NB4 (cell line): ENCODE measurements around the gene CACNA2D2.

ENCODE experiments used
- DNase-seq: peaks from one replicate; pipeline ENCODE4 v3.0.0; 2010; ENCODE audit warnings: low read depth
- H3K4me3 ChIP-seq: one replicate; pipeline ENCODE4 v1.5.1; 2011; ENCODE audit warnings: mild to moderate bottlenecking, low read depth, low read length, moderate library complexity
- MYC ChIP-seq: IDR thresholded peaks from 2 replicates; pipeline ENCODE4 v1.6.1; 2011; ENCODE audit warnings: low read depth, low read length
- POLR2A ChIP-seq: IDR thresholded peaks from 2 replicates; pipeline ENCODE4 v1.6.1; 2011; ENCODE audit warnings: mild to moderate bottlenecking; ENCODE audit not compliant: insufficient read length; ENCODE audit errors: extremely low read depth
- TF ChIP-seq, protein P1 (sequence below): IDR thresholded peaks from 2 replicates; pipeline ENCODE4 v1.6.1; 2011; ENCODE audit warnings: low read depth, low read length
- TF ChIP-seq, protein P2 (sequence below): IDR thresholded peaks from one replicate; pipeline ENCODE4 v1.5.1; 2012; ENCODE audit warnings: low read depth, low read length

Gene CACNA2D2

DNA sequence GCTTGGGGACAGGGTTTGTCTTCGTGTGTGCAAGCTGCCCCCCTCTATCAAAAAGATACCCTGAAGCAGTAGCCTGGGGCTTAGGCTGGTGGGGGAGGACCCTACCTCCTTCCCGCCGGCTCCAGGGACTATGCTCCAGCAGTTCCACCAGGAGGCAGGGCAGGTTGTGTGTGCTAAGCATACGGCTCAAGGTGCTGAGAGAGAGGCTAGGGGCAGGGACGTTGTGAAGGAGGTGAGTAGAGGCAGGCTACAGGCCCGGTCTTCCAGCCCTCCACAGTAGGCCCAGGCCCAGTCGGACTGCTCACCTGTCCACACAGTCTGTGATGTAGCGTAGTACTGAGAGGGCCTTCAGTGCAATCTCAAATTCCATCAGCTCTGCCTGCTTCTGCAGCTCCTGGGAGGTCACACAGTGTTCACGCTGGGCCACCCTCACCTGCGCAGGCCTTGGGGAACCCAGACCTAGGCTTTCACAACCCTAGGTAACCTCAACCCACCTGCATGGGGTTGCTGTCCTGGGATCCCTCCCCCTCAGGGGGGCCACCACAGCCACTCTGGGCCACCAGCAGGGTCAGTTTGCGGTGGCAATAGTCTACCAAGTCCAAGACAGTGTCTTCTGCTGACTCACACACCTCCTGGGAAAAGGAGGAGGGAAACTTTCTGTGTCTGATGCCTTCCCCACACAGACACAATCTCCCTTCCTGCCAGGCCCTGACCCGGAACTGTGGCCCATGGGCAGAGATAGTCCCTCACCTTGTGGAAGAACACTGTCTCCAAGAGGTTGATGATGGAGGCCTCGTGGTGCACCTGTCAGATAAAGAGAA, 160.4 kb downstream of the CACNA2D2 start:
- DNase-seq: peak; percentile 42
- no peak overlapping the region for H3K4me3 ChIP-seq
- TF ChIP-seq, protein P1, sequence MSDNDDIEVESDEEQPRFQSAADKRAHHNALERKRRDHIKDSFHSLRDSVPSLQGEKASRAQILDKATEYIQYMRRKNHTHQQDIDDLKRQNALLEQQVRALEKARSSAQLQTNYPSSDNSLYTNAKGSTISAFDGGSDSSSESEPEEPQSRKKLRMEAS: no peak
- TF ChIP-seq, protein P2, sequence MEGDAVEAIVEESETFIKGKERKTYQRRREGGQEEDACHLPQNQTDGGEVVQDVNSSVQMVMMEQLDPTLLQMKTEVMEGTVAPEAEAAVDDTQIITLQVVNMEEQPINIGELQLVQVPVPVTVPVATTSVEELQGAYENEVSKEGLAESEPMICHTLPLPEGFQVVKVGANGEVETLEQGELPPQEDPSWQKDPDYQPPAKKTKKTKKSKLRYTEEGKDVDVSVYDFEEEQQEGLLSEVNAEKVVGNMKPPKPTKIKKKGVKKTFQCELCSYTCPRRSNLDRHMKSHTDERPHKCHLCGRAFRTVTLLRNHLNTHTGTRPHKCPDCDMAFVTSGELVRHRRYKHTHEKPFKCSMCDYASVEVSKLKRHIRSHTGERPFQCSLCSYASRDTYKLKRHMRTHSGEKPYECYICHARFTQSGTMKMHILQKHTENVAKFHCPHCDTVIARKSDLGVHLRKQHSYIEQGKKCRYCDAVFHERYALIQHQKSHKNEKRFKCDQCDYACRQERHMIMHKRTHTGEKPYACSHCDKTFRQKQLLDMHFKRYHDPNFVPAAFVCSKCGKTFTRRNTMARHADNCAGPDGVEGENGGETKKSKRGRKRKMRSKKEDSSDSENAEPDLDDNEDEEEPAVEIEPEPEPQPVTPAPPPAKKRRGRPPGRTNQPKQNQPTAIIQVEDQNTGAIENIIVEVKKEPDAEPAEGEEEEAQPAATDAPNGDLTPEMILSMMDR: no peak
- TF ChIP-seq MYC (no peak), POLR2A (no peak)

DNA sequence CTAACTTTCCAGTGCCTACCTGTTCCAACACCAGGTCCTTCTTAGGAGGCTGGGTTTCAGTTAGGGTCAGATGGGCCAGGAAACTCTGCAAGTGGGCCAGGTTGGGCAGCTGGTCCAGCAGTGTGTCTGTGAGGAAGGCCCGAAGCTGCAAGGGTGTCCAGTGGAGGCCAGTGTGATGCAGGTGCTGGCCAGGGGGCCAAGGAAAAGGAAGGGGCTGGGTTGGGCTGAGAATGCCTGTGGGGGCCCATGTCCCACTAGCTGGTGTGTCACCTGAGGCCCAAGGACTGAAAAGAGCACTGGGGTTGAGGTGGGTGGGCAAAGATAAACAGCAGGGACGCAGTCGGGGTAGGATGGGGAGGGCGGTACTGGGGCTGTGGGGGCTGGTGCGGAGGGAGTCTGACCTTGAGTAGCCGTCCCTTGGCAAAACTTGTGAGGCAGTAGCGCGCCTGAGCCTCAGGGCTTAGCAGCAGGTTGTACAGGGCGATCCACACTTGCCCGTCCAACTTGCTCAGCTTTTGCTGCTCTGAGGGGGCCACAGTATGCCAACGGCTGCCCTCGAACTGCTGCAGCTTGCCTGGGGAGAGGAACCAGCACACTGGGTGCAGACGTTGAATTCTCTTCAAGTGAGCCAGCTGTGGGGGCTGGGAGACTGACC, 161.3 kb downstream of the CACNA2D2 start:
- no peak overlapping the region for H3K4me3 ChIP-seq
- DNase-seq: no peak
- TF ChIP-seq, protein P1: no peak
- TF ChIP-seq MYC (no peak), POLR2A (no peak)
- TF ChIP-seq, protein P2: no peak

DNA sequence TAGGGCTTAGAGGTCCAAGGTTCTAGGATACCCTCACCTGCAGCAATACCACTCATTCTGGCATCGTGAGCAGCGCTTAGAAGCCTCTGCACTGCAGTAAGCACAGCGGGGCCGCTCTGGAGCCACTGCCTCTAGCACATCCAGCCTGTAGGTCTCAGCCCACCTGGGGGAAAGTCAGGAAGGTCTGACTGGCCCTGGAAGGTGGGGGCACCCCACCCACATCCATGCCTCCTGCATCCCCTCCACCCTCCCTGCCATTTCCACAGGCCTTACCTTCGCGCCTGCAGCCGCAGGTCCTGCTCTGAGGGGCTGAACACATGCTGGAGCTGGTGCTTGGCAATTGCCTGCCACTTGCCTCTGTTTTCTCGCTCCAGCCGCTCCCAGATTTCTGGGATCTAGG, 161.9 kb downstream of the CACNA2D2 start:
- DNase-seq: no peak
- peak overlapping the region; percentile 64 for H3K4me3 ChIP-seq
- TF ChIP-seq, protein P1: no peak

DNA sequence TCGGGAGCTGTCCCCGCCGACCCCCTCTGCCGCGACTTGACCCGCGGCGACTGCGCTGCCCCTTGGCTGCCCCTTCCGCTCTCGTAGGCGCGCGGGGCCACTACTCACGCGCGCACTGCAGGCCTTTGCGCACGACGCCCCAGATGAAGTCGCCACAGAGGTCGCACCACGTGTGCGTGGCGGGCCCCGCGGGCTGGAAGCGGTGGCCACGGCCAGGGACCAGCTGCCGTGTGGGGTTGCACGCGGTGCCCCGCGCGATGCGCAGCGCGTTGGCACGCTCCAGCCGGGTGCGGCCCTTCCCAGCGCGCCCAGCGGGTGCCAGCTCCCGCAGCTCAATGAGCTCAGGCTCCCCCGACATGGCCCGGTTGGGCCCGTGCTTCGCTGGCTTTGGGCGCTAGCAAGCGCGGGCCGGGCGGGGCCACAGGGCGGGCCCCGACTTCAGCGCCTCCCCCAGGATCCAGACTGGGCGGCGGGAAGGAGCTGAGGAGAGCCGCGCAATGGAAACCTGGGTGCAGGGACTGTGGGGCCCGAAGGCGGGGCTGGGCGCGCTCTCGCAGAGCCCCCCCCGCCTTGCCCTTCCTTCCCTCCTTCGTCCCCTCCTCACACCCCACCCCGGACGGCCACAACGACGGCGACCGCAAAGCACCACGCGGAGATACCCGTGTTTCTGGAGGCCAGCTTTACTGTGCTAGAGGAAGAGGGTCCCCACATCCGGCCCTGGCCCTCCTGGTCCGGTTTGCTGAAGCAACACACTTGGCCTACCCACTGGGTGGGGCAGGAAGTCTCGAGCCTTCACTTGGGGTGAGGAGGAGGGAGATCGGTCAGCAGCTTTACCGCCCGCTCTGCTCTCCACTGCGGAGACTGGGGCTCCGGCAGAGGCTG, 162.7 kb downstream of the CACNA2D2 start, which contains the start of gene RASSF1:
TSS of gene RASSF1 (minus strand) at position 389 of the 882 bp plus-strand sequence. CDS start at position 358, 31 bp downstream.
- peak within 1 kb of the TSS; percentile 99 for H3K4me3 ChIP-seq
- DNase-seq: peak; percentile 98
- TF ChIP-seq, protein P1: peak; percentile 92
- peak; percentile 84 for TF ChIP-seq POLR2A
- peak; percentile 95 for TF ChIP-seq MYC
- TF ChIP-seq, protein P2: no peak

DNA sequence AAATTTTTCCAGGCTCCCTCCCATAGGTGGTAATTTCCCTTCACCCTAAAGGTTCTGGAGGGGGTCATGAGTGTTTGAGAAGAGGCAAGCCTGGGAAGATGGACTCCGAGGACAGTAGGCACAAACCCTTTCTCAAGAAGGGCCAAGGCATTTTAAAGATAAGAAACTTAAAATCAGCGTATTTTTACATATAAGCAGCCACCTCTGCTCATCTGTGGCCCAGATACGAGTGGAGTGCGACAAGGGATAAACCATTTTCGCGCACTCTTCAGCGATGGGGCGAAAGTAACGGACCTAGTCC, 163.3 kb downstream of the CACNA2D2 start:
- DNase-seq: no peak
- H3K4me3 ChIP-seq: peak overlapping the region; percentile 99
- TF ChIP-seq, protein P2: no peak
- TF ChIP-seq POLR2A: no peak
- TF ChIP-seq, protein P1: no peak
- TF ChIP-seq MYC: no peak
